HepG2 (cell line): ENCODE results near the gene MRPS10. TPM values are rescaled to one million over a fixed set of nuclear protein-coding genes. Genes with fewer than 3 reads are reported as not detected.
A peak's percentile ranks its signal among the peaks of the same experiment; 100 is the strongest.

ENCODE experiments used
- CREM ChIP-seq, 2 experiments: sonication (generic) in 1 of 2; formaldehyde crosslinking in 1 of 2; IDR thresholded peaks; 2 replicates each; pipeline versions ENCODE4 v1.4.0 to v1.6.1; 2016 to 2020; ENCODE audit warnings: antibody characterized with exemption in 1 of 2, mild to moderate bottlenecking in 1 of 2, missing genetic modification reagents in 1 of 2
- FOSL2 ChIP-seq: sonication (generic); formaldehyde crosslinking; IDR thresholded peaks from 2 replicates; pipeline ENCODE4 v1.4.0; 2020; ENCODE audit warnings: missing genetic modification reagents
- HNRNPK ChIP-seq: fragments of 200-400 bp; formaldehyde crosslinking; IDR thresholded peaks from 2 replicates; pipeline ENCODE4 v1.6.1; 2018; ENCODE audit warnings: low read length, low read depth, moderate library complexity, mild to moderate bottlenecking; ENCODE audit not compliant: poor library complexity, severe bottlenecking
- PPARG ChIP-seq: conservative IDR thresholded peaks from 2 replicates; pipeline ENCODE4 v1.6.1; 2016; ENCODE audit warnings: missing biosample characterization, missing genetic modification reagents
- RARA ChIP-seq: IDR thresholded peaks from 2 replicates; pipeline ENCODE4 v1.6.1; 2016; ENCODE audit warnings: missing genetic modification reagents, missing compliant biosample characterization
- SALL1 ChIP-seq: sonication (generic); formaldehyde crosslinking; IDR thresholded peaks from 2 replicates; pipeline ENCODE4 v1.8.0; 2022; ENCODE audit warnings: mild to moderate bottlenecking, missing genetic modification reagents
- ZFX ChIP-seq: sonication (generic); formaldehyde crosslinking; IDR thresholded peaks from 2 replicates; pipeline ENCODE4 v1.4.0; 2020; ENCODE audit warnings: mild to moderate bottlenecking, low read depth, missing genetic modification reagents, moderate library complexity
- ZKSCAN8 ChIP-seq: IDR thresholded peaks from 2 replicates; pipeline ENCODE4 v1.6.1; 2016; ENCODE audit warnings: borderline replicate concordance, missing genetic modification reagents, missing compliant biosample characterization
- ZNF501 ChIP-seq: sonication (generic); formaldehyde crosslinking; IDR thresholded peaks from 2 replicates; pipeline ENCODE4 v1.5.1; 2020; ENCODE audit warnings: mild to moderate bottlenecking, moderate library complexity, missing genetic modification reagents
- ZNF713 ChIP-seq: sonication (generic); formaldehyde crosslinking; IDR thresholded peaks from 2 replicates; pipeline ENCODE4 v1.4.0; 2020; ENCODE audit warnings: mild to moderate bottlenecking, missing genetic modification reagents
- ZNF850 ChIP-seq: sonication (generic); formaldehyde crosslinking; conservative IDR thresholded peaks from 2 replicates; pipeline ENCODE4 v1.9.0; 2021; ENCODE audit warnings: mild to moderate bottlenecking, missing genetic modification reagents
- polyA plus RNA-seq, 8 experiments: library from polyadenylated mRNA; depleted of rRNA in 3 of 8; stranded (reverse) in 7 of 8; unstranded in 1 of 8; fragments of >200 nt; fragmentation: Illumina TruSeq in 4 of 8; extraction: Trizol in 4 of 8; gene quantifications; 2 replicates each; pipeline versions ENCODE4 v1.2.1 to v1.2.3, GENCODE V29; 2011 to 2016; ENCODE audit warnings: low read depth in 4 of 8, missing spikeins in 1 of 8, mixed read lengths in 1 of 8; ENCODE audit not compliant: insufficient read depth in 1 of 8
- total RNA-seq, 5 experiments: library from RNA; depleted of rRNA; stranded (reverse); fragments of >200 nt; fragmentation: Illumina TruSeq; extraction: Trizol; gene quantifications; 2 replicates each; pipeline ENCODE4 v1.2.3, GENCODE V29; 2016; ENCODE audit warnings: low read depth in 1 of 5
- TF ChIP-seq, protein P1 (sequence below): sonication (generic); formaldehyde crosslinking; IDR thresholded peaks from 2 replicates; pipeline ENCODE4 v1.4.0; 2020; ENCODE audit warnings: missing genetic modification reagents
- TF ChIP-seq, protein P2 (sequence below): sonication (generic); formaldehyde crosslinking; IDR thresholded peaks from 2 replicates; pipeline ENCODE4 v1.4.0; 2020; ENCODE audit warnings: mild to moderate bottlenecking, missing genetic modification reagents
- TF ChIP-seq, protein P3 (sequence below): sonication (generic); formaldehyde crosslinking; IDR thresholded peaks from 2 replicates; pipeline ENCODE4 v1.5.1; 2020; ENCODE audit warnings: mild to moderate bottlenecking, missing genetic modification reagents, borderline replicate concordance
- TF ChIP-seq, protein P4 (sequence below): IDR thresholded peaks from 2 replicates; pipeline ENCODE4 v1.6.1; 2016; ENCODE audit warnings: low read depth, borderline replicate concordance
- TF ChIP-seq, protein P5 (sequence below): sonication (generic); formaldehyde crosslinking; IDR thresholded peaks from 2 replicates; pipeline ENCODE4 v1.4.0; 2020; ENCODE audit warnings: missing genetic modification reagents, borderline replicate concordance

Gene MRPS10
- total and polyA plus RNA-seq, 2 of the 13 experiments (the other 11 are each of a cell fraction or from before 2014, with no cell fraction given) = 31.7 to 54.6 TPM

DNA sequence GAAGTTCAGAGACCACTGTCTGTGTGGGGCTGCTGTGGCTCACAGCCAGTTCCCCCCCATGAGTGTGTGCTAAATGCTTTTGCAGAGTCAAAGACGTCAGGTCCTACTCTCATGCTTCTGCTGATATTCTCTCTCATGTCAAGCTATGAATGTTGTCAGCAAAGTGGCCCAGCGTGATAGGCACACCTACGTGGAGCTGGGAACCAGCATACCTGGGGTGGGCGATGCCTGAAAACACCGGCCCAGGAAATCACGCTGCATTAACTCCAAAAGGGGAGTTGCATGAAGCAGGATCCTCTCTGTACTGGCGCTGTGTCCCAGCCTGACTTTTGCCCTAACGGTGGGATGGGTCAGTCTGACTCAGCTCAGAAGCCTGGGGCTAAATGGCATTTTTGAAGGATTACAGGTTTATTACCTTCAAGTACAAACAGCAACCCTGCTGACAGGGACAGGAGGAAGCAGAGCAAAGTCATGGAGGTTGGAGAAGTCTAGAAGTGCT, 9.0 kb upstream of the MRPS10 start (continued):
- TF ChIP-seq ZKSCAN8 (CRISPR knock-in tag) (0 out of 2 replicates have a peak, but pooled peaks have one; percentile 14), HNRNPK (no peak), FOSL2 (CRISPR knock-in tag) (peak; percentile 87), ZNF850 (no peak), RARA (CRISPR knock-in tag) (peak; percentile 70), CREM (IDR thresholded peaks at IDR 0.05) (no peak), CREM (CRISPR knock-in tag; IDR thresholded peaks at IDR 0.05) (no peak), ZFX (CRISPR knock-in tag) (0 out of 2 replicates have a peak, but pooled peaks have one; percentile 30), SALL1 (CRISPR knock-in tag) (peak; percentile 18; the same call in 1 of the 2 replicates), ZNF501 (CRISPR knock-in tag) (peak; percentile 66; the same call in 1 of the 2 replicates), PPARG (peak; percentile 69), ZNF713 (CRISPR knock-in tag) (no peak)
- TF ChIP-seq, protein P1, sequence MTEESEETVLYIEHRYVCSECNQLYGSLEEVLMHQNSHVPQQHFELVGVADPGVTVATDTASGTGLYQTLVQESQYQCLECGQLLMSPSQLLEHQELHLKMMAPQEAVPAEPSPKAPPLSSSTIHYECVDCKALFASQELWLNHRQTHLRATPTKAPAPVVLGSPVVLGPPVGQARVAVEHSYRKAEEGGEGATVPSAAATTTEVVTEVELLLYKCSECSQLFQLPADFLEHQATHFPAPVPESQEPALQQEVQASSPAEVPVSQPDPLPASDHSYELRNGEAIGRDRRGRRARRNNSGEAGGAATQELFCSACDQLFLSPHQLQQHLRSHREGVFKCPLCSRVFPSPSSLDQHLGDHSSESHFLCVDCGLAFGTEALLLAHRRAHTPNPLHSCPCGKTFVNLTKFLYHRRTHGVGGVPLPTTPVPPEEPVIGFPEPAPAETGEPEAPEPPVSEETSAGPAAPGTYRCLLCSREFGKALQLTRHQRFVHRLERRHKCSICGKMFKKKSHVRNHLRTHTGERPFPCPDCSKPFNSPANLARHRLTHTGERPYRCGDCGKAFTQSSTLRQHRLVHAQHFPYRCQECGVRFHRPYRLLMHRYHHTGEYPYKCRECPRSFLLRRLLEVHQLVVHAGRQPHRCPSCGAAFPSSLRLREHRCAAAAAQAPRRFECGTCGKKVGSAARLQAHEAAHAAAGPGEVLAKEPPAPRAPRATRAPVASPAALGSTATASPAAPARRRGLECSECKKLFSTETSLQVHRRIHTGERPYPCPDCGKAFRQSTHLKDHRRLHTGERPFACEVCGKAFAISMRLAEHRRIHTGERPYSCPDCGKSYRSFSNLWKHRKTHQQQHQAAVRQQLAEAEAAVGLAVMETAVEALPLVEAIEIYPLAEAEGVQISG (CRISPR knock-in tag) = peak; percentile 49; the same call in 1 of the 2 replicates
- TF ChIP-seq, protein P2, sequence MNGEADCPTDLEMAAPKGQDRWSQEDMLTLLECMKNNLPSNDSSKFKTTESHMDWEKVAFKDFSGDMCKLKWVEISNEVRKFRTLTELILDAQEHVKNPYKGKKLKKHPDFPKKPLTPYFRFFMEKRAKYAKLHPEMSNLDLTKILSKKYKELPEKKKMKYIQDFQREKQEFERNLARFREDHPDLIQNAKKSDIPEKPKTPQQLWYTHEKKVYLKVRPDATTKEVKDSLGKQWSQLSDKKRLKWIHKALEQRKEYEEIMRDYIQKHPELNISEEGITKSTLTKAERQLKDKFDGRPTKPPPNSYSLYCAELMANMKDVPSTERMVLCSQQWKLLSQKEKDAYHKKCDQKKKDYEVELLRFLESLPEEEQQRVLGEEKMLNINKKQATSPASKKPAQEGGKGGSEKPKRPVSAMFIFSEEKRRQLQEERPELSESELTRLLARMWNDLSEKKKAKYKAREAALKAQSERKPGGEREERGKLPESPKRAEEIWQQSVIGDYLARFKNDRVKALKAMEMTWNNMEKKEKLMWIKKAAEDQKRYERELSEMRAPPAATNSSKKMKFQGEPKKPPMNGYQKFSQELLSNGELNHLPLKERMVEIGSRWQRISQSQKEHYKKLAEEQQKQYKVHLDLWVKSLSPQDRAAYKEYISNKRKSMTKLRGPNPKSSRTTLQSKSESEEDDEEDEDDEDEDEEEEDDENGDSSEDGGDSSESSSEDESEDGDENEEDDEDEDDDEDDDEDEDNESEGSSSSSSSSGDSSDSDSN (CRISPR knock-in tag) = 0 out of 2 replicates have a peak, but pooled peaks have one; percentile 20
- TF ChIP-seq, protein P3, sequence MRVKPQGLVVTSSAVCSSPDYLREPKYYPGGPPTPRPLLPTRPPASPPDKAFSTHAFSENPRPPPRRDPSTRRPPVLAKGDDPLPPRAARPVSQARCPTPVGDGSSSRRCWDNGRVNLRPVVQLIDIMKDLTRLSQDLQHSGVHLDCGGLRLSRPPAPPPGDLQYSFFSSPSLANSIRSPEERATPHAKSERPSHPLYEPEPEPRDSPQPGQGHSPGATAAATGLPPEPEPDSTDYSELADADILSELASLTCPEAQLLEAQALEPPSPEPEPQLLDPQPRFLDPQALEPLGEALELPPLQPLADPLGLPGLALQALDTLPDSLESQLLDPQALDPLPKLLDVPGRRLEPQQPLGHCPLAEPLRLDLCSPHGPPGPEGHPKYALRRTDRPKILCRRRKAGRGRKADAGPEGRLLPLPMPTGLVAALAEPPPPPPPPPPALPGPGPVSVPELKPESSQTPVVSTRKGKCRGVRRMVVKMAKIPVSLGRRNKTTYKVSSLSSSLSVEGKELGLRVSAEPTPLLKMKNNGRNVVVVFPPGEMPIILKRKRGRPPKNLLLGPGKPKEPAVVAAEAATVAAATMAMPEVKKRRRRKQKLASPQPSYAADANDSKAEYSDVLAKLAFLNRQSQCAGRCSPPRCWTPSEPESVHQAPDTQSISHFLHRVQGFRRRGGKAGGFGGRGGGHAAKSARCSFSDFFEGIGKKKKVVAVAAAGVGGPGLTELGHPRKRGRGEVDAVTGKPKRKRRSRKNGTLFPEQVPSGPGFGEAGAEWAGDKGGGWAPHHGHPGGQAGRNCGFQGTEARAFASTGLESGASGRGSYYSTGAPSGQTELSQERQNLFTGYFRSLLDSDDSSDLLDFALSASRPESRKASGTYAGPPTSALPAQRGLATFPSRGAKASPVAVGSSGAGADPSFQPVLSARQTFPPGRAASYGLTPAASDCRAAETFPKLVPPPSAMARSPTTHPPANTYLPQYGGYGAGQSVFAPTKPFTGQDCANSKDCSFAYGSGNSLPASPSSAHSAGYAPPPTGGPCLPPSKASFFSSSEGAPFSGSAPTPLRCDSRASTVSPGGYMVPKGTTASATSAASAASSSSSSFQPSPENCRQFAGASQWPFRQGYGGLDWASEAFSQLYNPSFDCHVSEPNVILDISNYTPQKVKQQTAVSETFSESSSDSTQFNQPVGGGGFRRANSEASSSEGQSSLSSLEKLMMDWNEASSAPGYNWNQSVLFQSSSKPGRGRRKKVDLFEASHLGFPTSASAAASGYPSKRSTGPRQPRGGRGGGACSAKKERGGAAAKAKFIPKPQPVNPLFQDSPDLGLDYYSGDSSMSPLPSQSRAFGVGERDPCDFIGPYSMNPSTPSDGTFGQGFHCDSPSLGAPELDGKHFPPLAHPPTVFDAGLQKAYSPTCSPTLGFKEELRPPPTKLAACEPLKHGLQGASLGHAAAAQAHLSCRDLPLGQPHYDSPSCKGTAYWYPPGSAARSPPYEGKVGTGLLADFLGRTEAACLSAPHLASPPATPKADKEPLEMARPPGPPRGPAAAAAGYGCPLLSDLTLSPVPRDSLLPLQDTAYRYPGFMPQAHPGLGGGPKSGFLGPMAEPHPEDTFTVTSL (CRISPR knock-in tag) = peak; percentile 36; the same call in 1 of the 2 replicates
- TF ChIP-seq, protein P4, sequence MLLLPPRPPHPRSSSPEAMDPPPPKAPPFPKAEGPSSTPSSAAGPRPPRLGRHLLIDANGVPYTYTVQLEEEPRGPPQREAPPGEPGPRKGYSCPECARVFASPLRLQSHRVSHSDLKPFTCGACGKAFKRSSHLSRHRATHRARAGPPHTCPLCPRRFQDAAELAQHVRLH = 0 out of 2 replicates have a peak, but pooled peaks have one; percentile 35
- TF ChIP-seq, protein P5, sequence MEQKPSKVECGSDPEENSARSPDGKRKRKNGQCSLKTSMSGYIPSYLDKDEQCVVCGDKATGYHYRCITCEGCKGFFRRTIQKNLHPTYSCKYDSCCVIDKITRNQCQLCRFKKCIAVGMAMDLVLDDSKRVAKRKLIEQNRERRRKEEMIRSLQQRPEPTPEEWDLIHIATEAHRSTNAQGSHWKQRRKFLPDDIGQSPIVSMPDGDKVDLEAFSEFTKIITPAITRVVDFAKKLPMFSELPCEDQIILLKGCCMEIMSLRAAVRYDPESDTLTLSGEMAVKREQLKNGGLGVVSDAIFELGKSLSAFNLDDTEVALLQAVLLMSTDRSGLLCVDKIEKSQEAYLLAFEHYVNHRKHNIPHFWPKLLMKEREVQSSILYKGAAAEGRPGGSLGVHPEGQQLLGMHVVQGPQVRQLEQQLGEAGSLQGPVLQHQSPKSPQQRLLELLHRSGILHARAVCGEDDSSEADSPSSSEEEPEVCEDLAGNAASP (CRISPR knock-in tag) = peak; percentile 89; the same call in 1 of the 2 replicates
